Measurements from ENCODE around the gene CHN1. TPM values are rescaled to one million over a fixed set of nuclear protein-coding genes. Genes with fewer than 3 reads are reported as not detected.

The CHN1 gene
- total RNA-seq, 5 donors from 2014 or later (not counting 1 experiment from before 2014, with no cell fraction given): 1.4 to 3.2 (median 3.0) TPM

DNA sequence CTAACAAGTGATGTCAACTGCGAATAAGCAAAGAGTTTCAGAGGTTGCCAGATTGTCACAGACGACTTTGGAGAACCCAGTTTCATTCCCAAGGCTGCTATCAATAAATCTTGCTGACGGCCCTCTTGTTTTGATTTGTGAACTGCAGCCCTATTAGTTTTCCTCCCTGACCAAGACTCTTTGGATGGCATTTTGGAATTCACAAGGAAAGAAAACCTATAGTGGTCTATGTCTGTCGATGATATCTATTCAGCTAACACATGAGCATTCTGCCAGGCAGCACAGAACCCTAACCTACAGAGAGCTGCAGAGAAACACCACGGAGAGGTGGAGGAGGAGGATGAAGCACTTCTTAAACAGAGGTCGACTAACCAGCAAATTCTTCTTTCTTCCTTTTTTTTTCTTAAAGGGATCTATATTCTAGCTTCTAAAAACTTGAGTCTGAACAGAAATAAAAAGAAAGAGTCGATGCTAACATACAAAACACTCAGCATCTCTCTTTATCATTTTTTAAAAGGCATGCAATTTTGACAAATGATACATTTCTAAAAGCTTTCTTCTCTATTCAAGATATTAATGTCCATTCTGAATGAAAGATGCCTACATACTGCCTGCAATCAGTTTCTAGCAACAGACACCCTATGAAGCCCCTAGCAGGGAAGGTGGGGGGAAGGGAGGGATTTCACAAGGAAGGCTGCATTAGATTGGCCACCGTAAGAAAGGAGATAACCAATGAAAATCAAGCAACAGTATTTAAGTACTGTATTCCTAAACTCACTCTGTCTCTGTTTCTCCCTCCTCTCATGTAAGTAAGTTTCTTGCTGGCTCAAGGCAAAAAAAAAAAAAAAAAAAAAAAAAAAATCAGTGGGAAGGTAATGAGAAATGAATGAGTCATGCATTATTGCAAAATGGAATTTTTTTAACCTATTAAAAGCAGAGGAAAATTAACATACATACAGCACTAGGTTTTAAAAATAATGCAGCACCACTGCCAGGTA is 157.9 kb downstream of the CHN1 start:
- H3K4me3 ChIP-seq (ENCODE audit: control insufficient read depth in 1 of 2, extremely low read depth in 1 of 2, low read length in 1 of 2): no peak overlapping the region
- no peaks in the 10 kb centered on the region for H3K4me1 ChIP-seq (ENCODE audit: control insufficient read depth in 1 of 2, extremely low read depth in 1 of 2, insufficient read depth in 2 of 2, low read length in 2 of 2)
- Mint-ChIP-seq H3K27me3 (no peaks in the 10 kb centered on the region), H3K9me3 (no peaks in the 10 kb centered on the region), H3K4me1 (peaks cover 0 to 14% (median 6%) of the 10 kb centered on the region in 3 donors), H3K27ac (no peak overlapping the region), H3K4me3 (peak overlapping the region; percentile 22 to 70 (median 48)), H3K36me3 (no peaks in the 10 kb centered on the region)
- H3K9me3 ChIP-seq: no peaks in the 10 kb centered on the region
- no peak overlapping the region for H3K27ac ChIP-seq (ENCODE audit: low read length)
- H3K36me3 ChIP-seq (ENCODE audit: control insufficient read depth in 2 of 2, extremely low read depth in 1 of 2, insufficient read depth in 1 of 2, low read length in 1 of 2): no peaks in the 10 kb centered on the region
- DNase-seq: peak in 1 of 35 experiments; percentile 24
- WGBS (ENCODE audit: insufficient coverage): 60% methylated on average over 2 of the region's 8 CpGs
- ChIA-PET POLR2A (no interaction called here), CTCF (no interaction called here)
- ATAC-seq (replicated peaks in 1 of 4): peak in 1 of 4 experiments; percentile 63
- H3K27me3 ChIP-seq (replicated peaks in 1 of 2; ENCODE audit: control insufficient read depth in 2 of 2, extremely low read depth in 1 of 2, insufficient read depth in 2 of 2, low read length in 1 of 2): peaks cover 0 to 3% of the 10 kb centered on the region in 2 experiments

- no peak overlapping the region for H3K4me3 ChIP-seq (ENCODE audit: control insufficient read depth in 1 of 2, extremely low read depth in 1 of 2, low read length in 1 of 2)
- CTCF ChIA-PET: no interaction called here
- H3K27ac Mint-ChIP-seq: no peak overlapping the region
- POLR2A ChIA-PET: interaction anchor here in 1 of 2 donors (0.6 kb wide), 1 partner anchor 61 kb away, joined by 3 read pairs; no protein-coding TSS in a partner anchor
- no peak overlapping the region for H3K27ac ChIP-seq (ENCODE audit: low read length)
- H3K9me3 Mint-ChIP-seq: no peaks in the 10 kb centered on the region
- no CpG with 5 or more reads among the region's 1 CpG for WGBS (ENCODE audit: insufficient coverage)
- no peak for ATAC-seq (replicated peaks in 1 of 4)
- H3K27me3 Mint-ChIP-seq: no peaks in the 10 kb centered on the region
- no peaks in the 10 kb centered on the region for H3K36me3 ChIP-seq (ENCODE audit: control insufficient read depth in 2 of 2, extremely low read depth in 1 of 2, insufficient read depth in 1 of 2, low read length in 1 of 2)
- no peaks in the 10 kb centered on the region for H3K9me3 ChIP-seq
- peaks cover 0 to 3% of the 10 kb centered on the region in 2 experiments for H3K27me3 ChIP-seq (replicated peaks in 1 of 2; ENCODE audit: control insufficient read depth in 2 of 2, extremely low read depth in 1 of 2, insufficient read depth in 2 of 2, low read length in 1 of 2)
- H3K4me1 ChIP-seq (ENCODE audit: control insufficient read depth in 1 of 2, extremely low read depth in 1 of 2, insufficient read depth in 2 of 2, low read length in 2 of 2): no peaks in the 10 kb centered on the region
- H3K36me3 Mint-ChIP-seq: no peaks in the 10 kb centered on the region
- no peak for DNase-seq
- H3K4me3 Mint-ChIP-seq: peak overlapping the region in 2 of 3 donors; percentile 8 to 18
- H3K4me1 Mint-ChIP-seq: peaks cover 0 to 14% (median 6%) of the 10 kb centered on the region in 3 donors
Measured at GRCh38 chr2:174846218-174846617, 159.0 kb downstream of the CHN1 start.

DNA sequence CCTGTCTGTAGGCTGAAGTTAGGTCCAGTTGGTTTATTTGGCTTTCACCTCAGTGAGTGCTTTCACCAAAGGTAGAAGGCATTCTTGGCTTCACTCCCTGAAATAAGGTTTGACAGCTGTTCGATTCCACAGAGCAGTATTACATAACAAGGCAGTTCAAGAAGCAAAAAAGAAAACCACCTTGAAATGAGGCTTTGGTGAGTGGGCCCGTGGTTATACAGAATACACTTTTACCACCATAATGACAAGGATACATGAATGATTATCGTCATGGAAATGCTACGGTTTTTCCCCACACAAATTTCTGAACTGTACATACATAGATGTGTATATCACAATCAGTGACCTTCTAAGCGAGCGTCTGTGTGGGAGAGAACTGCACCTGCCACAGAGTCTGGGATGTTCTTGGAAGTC is 160.9 kb downstream of the CHN1 start:
- peak in 1 of 35 experiments; percentile 24 for DNase-seq
- no CpG with 5 or more reads among the region's 6 CpGs for WGBS (ENCODE audit: insufficient coverage)
- peaks cover 0 to 14% (median 6%) of the 10 kb centered on the region in 3 donors for H3K4me1 Mint-ChIP-seq
- ATAC-seq (replicated peaks in 1 of 4): peak in 1 of 4 experiments; percentile 55
- no peaks in the 10 kb centered on the region for H3K4me1 ChIP-seq (ENCODE audit: control insufficient read depth in 1 of 2, extremely low read depth in 1 of 2, insufficient read depth in 2 of 2, low read length in 2 of 2)
- H3K27me3 Mint-ChIP-seq: no peaks in the 10 kb centered on the region
- H3K36me3 Mint-ChIP-seq: no peaks in the 10 kb centered on the region
- H3K27ac Mint-ChIP-seq: peak overlapping the region; percentile 2 to 10
- H3K27ac ChIP-seq (ENCODE audit: low read length): peak overlapping the region; percentile 6
- CTCF ChIA-PET: no interaction called here
- H3K9me3 ChIP-seq: no peaks in the 10 kb centered on the region
- H3K4me3 Mint-ChIP-seq: peak overlapping the region in 1 of 3 donors; percentile 22
- POLR2A ChIA-PET: no interaction called here
- H3K27me3 ChIP-seq (replicated peaks in 1 of 2; ENCODE audit: control insufficient read depth in 2 of 2, extremely low read depth in 1 of 2, insufficient read depth in 2 of 2, low read length in 1 of 2): peaks cover 0 to 3% of the 10 kb centered on the region in 2 experiments
- no peaks in the 10 kb centered on the region for H3K9me3 Mint-ChIP-seq
- H3K36me3 ChIP-seq (ENCODE audit: control insufficient read depth in 2 of 2, extremely low read depth in 1 of 2, insufficient read depth in 1 of 2, low read length in 1 of 2): no peaks in the 10 kb centered on the region
- H3K4me3 ChIP-seq (ENCODE audit: control insufficient read depth in 1 of 2, extremely low read depth in 1 of 2, low read length in 1 of 2): no peak overlapping the region

- no peak for ATAC-seq (replicated peaks in 1 of 4)
- H3K9me3 Mint-ChIP-seq: no peaks in the 10 kb centered on the region
- no peaks in the 10 kb centered on the region for H3K4me1 ChIP-seq (ENCODE audit: control insufficient read depth in 1 of 2, extremely low read depth in 1 of 2, insufficient read depth in 2 of 2, low read length in 2 of 2)
- CTCF ChIA-PET: no interaction called here
- WGBS (ENCODE audit: insufficient coverage): no CpG with 5 or more reads among the region's 4 CpGs
- no peaks in the 10 kb centered on the region for H3K36me3 Mint-ChIP-seq
- H3K27ac Mint-ChIP-seq: no peak overlapping the region
- no peak overlapping the region for H3K4me3 ChIP-seq (ENCODE audit: control insufficient read depth in 1 of 2, extremely low read depth in 1 of 2, low read length in 1 of 2)
- no peak overlapping the region for H3K4me3 Mint-ChIP-seq
- POLR2A ChIA-PET: no interaction called here
- H3K36me3 ChIP-seq (ENCODE audit: control insufficient read depth in 2 of 2, extremely low read depth in 1 of 2, insufficient read depth in 1 of 2, low read length in 1 of 2): no peaks in the 10 kb centered on the region
- H3K27me3 ChIP-seq (replicated peaks in 1 of 2; ENCODE audit: control insufficient read depth in 2 of 2, extremely low read depth in 1 of 2, insufficient read depth in 2 of 2, low read length in 1 of 2): peaks cover 0 to 3% of the 10 kb centered on the region in 2 experiments
- H3K27me3 Mint-ChIP-seq: no peaks in the 10 kb centered on the region
- no peak for DNase-seq
- H3K4me1 Mint-ChIP-seq: peaks cover 0 to 14% (median 6%) of the 10 kb centered on the region in 3 donors
- H3K27ac ChIP-seq (ENCODE audit: low read length): no peak overlapping the region
- no peaks in the 10 kb centered on the region for H3K9me3 ChIP-seq
Measured at GRCh38 chr2:174842496-174842895, 162.7 kb downstream of the CHN1 start.

DNA sequence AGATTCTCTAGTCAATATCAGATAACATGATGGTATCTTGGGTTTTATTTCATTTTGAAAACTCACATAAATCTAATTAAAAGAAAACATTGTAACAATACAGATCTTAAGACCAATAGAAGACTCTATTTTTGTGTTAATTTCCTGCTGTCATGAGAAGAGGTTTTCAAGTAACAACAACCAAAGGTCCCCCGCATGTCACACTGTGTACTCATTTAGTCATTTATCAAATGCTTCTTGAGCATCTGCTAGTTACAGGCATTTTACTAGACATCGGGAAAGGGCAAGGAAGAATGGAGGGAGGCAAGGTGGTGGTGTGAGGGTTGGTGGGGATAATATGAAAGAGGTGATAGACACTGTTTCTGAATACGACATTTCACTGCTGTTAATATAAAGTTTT is 163.2 kb downstream of the CHN1 start:
- Mint-ChIP-seq H3K27ac (no peak overlapping the region), H3K4me1 (peaks cover 0 to 11% (median 3%) of the 10 kb centered on the region in 3 donors), H3K4me3 (no peak overlapping the region), H3K36me3 (no peaks in the 10 kb centered on the region), H3K9me3 (no peaks in the 10 kb centered on the region), H3K27me3 (no peaks in the 10 kb centered on the region)
- Histone ChIP-seq H3K27me3 (replicated peaks in 1 of 2; ENCODE audit: control insufficient read depth in 2 of 2, extremely low read depth in 1 of 2, insufficient read depth in 2 of 2, low read length in 1 of 2) (peaks cover 0 to 3% of the 10 kb centered on the region in 2 experiments), H3K36me3 (ENCODE audit: control insufficient read depth in 2 of 2, extremely low read depth in 1 of 2, insufficient read depth in 1 of 2, low read length in 1 of 2) (no peaks in the 10 kb centered on the region), H3K9me3 (no peaks in the 10 kb centered on the region), H3K4me3 (ENCODE audit: control insufficient read depth in 1 of 2, extremely low read depth in 1 of 2, low read length in 1 of 2) (no peak overlapping the region), H3K27ac (ENCODE audit: low read length) (no peak overlapping the region), H3K4me1 (ENCODE audit: control insufficient read depth in 1 of 2, extremely low read depth in 1 of 2, insufficient read depth in 2 of 2, low read length in 2 of 2) (no peaks in the 10 kb centered on the region)
- CTCF ChIA-PET: no interaction called here
- WGBS (ENCODE audit: insufficient coverage): no CpG with 5 or more reads among the region's 3 CpGs
- POLR2A ChIA-PET: no interaction called here
- DNase-seq (no peak), ATAC-seq (replicated peaks in 1 of 4) (no peak)

GRCh38 chr2:174841350-174841749 is 163.8 kb downstream of the CHN1 start:
- Histone ChIP-seq H3K27ac (ENCODE audit: low read length) (no peak overlapping the region), H3K27me3 (replicated peaks in 1 of 2; ENCODE audit: control insufficient read depth in 2 of 2, extremely low read depth in 1 of 2, insufficient read depth in 2 of 2, low read length in 1 of 2) (peaks cover 0 to 3% of the 10 kb centered on the region in 2 experiments), H3K4me3 (ENCODE audit: control insufficient read depth in 1 of 2, extremely low read depth in 1 of 2, low read length in 1 of 2) (no peak overlapping the region), H3K9me3 (no peaks in the 10 kb centered on the region), H3K36me3 (ENCODE audit: control insufficient read depth in 2 of 2, extremely low read depth in 1 of 2, insufficient read depth in 1 of 2, low read length in 1 of 2) (no peaks in the 10 kb centered on the region), H3K4me1 (ENCODE audit: control insufficient read depth in 1 of 2, extremely low read depth in 1 of 2, insufficient read depth in 2 of 2, low read length in 2 of 2) (no peaks in the 10 kb centered on the region)
- no peaks in the 10 kb centered on the region for H3K36me3 Mint-ChIP-seq
- ATAC-seq (replicated peaks in 1 of 4): no peak
- peaks cover 0 to 9% (median 3%) of the 10 kb centered on the region in 3 donors for H3K4me1 Mint-ChIP-seq
- WGBS (ENCODE audit: insufficient coverage): no CpG with 5 or more reads among the region's 2 CpGs
- ChIA-PET POLR2A (no interaction called here), CTCF (interaction anchor here in 1 of 2 donors (1.0 kb wide), 1 partner anchor 92 kb away, joined by 3 read pairs; no protein-coding TSS in a partner anchor)
- no peak overlapping the region for H3K4me3 Mint-ChIP-seq
- no peak for DNase-seq
- H3K27me3 Mint-ChIP-seq: no peaks in the 10 kb centered on the region
- H3K27ac Mint-ChIP-seq: no peak overlapping the region
- no peaks in the 10 kb centered on the region for H3K9me3 Mint-ChIP-seq
